A549 (cell line): ENCODE results near the gene ALKBH6.

Source experiments
- BHLHE40 ChIP-seq: IDR thresholded peaks from 2 replicates; pipeline ENCODE4 v1.6.1; 2012; ENCODE audit warnings: low read depth, low read length, inconsistent platforms
- CHD2 ChIP-seq: fragments of 150-350 bp; IDR thresholded peaks from 2 replicates; pipeline ENCODE4 v1.6.1; 2014; ENCODE audit warnings: low read length; ENCODE audit not compliant: partially characterized antibody
- EHMT2 ChIP-seq: fragments of 200-600 bp; sonication (generic); IDR thresholded peaks from 2 replicates; pipeline ENCODE4 v1.6.1; 2016; ENCODE audit warnings: antibody characterized with exemption, low read depth, mild to moderate bottlenecking, moderate library complexity
- EP300 ChIP-seq, 2 experiments: fragments of >200 bp; sonication (Bioruptor Twin); formaldehyde crosslinking; IDR thresholded peaks; 2 replicates in 1 of 2; 3 replicates in 1 of 2; pipeline ENCODE4 v1.6.1; 2016 to 2017
- MAZ ChIP-seq: fragments of 150-350 bp; IDR thresholded peaks from 2 replicates; pipeline ENCODE4 v1.6.1; 2014; ENCODE audit warnings: antibody characterized with exemption, low read depth, low read length, borderline replicate concordance
- MYC ChIP-seq: IDR thresholded peaks from 2 replicates; pipeline ENCODE4 v1.6.1; 2012; ENCODE audit warnings: mild to moderate bottlenecking, inconsistent platforms, low read length, improper control_type of control experiment, borderline replicate concordance
- NFE2L2 ChIP-seq: fragments of 150-350 bp; conservative IDR thresholded peaks from 2 replicates; pipeline ENCODE4 v1.6.1; 2014; ENCODE audit warnings: low read length
- POLR2A ChIP-seq: IDR thresholded peaks from 2 replicates; pipeline ENCODE4 v1.6.1; 2012; ENCODE audit warnings: mild to moderate bottlenecking, low read length
- RFX5 ChIP-seq: fragments of 450-650 bp; IDR thresholded peaks from 2 replicates; pipeline ENCODE4 v1.7.1; 2014; ENCODE audit warnings: antibody characterized with exemption, mild to moderate bottlenecking, moderate library complexity
- SMC3 ChIP-seq: fragments of >200 bp; sonication (Bioruptor Twin); formaldehyde crosslinking; IDR thresholded peaks from 3 replicates; pipeline ENCODE4 v1.6.1; 2018; ENCODE audit warnings: inconsistent platforms
- TF ChIP-seq, protein P1 (sequence below): fragments of >200 bp; sonication (Bioruptor Twin); formaldehyde crosslinking; IDR thresholded peaks from 3 replicates; pipeline ENCODE4 v1.5.1; 2016
- TF ChIP-seq, protein P2 (sequence below): IDR thresholded peaks from 2 replicates; pipeline ENCODE4 v1.6.1; 2012
- TF ChIP-seq, protein P3 (sequence below): fragments of 450-650 bp; IDR thresholded peaks from 2 replicates; pipeline ENCODE4 v1.6.1; 2014; ENCODE audit warnings: antibody characterized with exemption
- TF ChIP-seq, protein P4 (sequence below): fragments of 200-600 bp; sonication (generic); IDR thresholded peaks from 2 replicates; pipeline ENCODE4 v1.6.1; 2016; ENCODE audit warnings: antibody characterized with exemption, mild to moderate bottlenecking, moderate library complexity

DNA sequence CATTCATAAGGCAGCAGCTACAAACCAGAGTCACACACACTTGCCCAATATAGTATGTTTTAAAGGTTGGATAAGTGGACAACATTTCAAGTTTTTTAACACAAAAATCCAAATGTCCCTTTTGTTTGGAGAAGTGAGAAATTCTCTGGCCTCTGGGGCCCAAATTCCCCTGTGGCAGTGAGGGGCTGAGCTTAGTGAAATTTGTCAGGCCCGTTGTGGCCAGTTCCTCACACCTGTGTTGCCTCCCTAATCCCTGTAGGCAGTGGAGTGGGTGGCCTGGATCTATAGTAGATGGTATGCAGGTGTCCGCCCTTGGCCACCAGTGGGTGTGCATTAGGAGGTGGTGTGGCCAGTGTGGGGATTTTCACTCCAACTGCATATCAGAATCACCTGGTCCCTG lies 47.4 kb upstream of the ALKBH6 start:
- TF ChIP-seq CHD2 (no peak), MAZ (no peak), RFX5 (no peak), EP300 (IDR thresholded peaks at IDR 0.05) (no peak), EHMT2 (no peak), POLR2A (no peak), BHLHE40 (no peak), SMC3 (no peak), MYC (no peak), NFE2L2 (no peak)
- TF ChIP-seq, protein P1, sequence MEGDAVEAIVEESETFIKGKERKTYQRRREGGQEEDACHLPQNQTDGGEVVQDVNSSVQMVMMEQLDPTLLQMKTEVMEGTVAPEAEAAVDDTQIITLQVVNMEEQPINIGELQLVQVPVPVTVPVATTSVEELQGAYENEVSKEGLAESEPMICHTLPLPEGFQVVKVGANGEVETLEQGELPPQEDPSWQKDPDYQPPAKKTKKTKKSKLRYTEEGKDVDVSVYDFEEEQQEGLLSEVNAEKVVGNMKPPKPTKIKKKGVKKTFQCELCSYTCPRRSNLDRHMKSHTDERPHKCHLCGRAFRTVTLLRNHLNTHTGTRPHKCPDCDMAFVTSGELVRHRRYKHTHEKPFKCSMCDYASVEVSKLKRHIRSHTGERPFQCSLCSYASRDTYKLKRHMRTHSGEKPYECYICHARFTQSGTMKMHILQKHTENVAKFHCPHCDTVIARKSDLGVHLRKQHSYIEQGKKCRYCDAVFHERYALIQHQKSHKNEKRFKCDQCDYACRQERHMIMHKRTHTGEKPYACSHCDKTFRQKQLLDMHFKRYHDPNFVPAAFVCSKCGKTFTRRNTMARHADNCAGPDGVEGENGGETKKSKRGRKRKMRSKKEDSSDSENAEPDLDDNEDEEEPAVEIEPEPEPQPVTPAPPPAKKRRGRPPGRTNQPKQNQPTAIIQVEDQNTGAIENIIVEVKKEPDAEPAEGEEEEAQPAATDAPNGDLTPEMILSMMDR: no peak
- TF ChIP-seq, protein P2, sequence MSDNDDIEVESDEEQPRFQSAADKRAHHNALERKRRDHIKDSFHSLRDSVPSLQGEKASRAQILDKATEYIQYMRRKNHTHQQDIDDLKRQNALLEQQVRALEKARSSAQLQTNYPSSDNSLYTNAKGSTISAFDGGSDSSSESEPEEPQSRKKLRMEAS: no peak
- TF ChIP-seq, protein P3, sequence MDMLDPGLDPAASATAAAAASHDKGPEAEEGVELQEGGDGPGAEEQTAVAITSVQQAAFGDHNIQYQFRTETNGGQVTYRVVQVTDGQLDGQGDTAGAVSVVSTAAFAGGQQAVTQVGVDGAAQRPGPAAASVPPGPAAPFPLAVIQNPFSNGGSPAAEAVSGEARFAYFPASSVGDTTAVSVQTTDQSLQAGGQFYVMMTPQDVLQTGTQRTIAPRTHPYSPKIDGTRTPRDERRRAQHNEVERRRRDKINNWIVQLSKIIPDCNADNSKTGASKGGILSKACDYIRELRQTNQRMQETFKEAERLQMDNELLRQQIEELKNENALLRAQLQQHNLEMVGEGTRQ: no peak
- TF ChIP-seq, protein P4, sequence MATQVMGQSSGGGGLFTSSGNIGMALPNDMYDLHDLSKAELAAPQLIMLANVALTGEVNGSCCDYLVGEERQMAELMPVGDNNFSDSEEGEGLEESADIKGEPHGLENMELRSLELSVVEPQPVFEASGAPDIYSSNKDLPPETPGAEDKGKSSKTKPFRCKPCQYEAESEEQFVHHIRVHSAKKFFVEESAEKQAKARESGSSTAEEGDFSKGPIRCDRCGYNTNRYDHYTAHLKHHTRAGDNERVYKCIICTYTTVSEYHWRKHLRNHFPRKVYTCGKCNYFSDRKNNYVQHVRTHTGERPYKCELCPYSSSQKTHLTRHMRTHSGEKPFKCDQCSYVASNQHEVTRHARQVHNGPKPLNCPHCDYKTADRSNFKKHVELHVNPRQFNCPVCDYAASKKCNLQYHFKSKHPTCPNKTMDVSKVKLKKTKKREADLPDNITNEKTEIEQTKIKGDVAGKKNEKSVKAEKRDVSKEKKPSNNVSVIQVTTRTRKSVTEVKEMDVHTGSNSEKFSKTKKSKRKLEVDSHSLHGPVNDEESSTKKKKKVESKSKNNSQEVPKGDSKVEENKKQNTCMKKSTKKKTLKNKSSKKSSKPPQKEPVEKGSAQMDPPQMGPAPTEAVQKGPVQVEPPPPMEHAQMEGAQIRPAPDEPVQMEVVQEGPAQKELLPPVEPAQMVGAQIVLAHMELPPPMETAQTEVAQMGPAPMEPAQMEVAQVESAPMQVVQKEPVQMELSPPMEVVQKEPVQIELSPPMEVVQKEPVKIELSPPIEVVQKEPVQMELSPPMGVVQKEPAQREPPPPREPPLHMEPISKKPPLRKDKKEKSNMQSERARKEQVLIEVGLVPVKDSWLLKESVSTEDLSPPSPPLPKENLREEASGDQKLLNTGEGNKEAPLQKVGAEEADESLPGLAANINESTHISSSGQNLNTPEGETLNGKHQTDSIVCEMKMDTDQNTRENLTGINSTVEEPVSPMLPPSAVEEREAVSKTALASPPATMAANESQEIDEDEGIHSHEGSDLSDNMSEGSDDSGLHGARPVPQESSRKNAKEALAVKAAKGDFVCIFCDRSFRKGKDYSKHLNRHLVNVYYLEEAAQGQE: no peak
